SK-N-DZ (cell line): ENCODE results near the gene ADTRP.

Experiments
- small RNA-seq, 2 experiments: library from RNA; depleted of rRNA; stranded (forward); fragments of <200 nt; gene quantifications; one replicate each; pipeline ENCODE3, GENCODE V24; 2014

The ADTRP gene

Small RNA genes within 50 kb of the gene (small RNA-seq; reads per million reads assigned to genes)
- gene RF00272: 0 reads per million in 2 experiments
